SK-N-SH treated with all-trans-retinoic acid at 6 μM for 48 hours (cell line): ENCODE data around the gene AKNA.

ENCODE experiments used
- ATAC-seq: fragments of 200-7000 bp; cut with Tn5 transposase; 3 replicates; pipeline ENCODE4 v1.9.1; 2020; ENCODE audit warnings: mild to moderate bottlenecking, moderate library complexity
- ARNTL ChIP-seq: fragments of 450-650 bp; formaldehyde crosslinking; IDR thresholded peaks from 2 replicates; pipeline ENCODE4 v1.5.0; 2020; ENCODE audit warnings: low read depth, mild to moderate bottlenecking, moderate library complexity, borderline replicate concordance
- BACH2 ChIP-seq: fragments of 250-450 bp; sonication (Bioruptor Pico); IDR thresholded peaks from 2 replicates; pipeline ENCODE4 v1.9.0; 2021; ENCODE audit warnings: mild to moderate bottlenecking, borderline replicate concordance
- CSDC2 ChIP-seq: fragments of 250-450 bp; sonication (Bioruptor Pico); IDR thresholded peaks from 2 replicates; pipeline ENCODE4 v1.5.0; 2020; ENCODE audit warnings: mild to moderate bottlenecking, moderate library complexity
- ESRRG ChIP-seq: fragments of 250-450 bp; sonication (Bioruptor Pico); IDR thresholded peaks from 2 replicates; pipeline ENCODE4 v1.6.1; 2021; ENCODE audit warnings: mild to moderate bottlenecking
- GLIS3 ChIP-seq: fragments of 250-450 bp; sonication (Bioruptor Pico); IDR thresholded peaks from 2 replicates; pipeline ENCODE4 v1.5.0; 2020; ENCODE audit warnings: mild to moderate bottlenecking, moderate library complexity
- ISL1 ChIP-seq: fragments of 250-450 bp; sonication (Bioruptor Pico); IDR thresholded peaks from 2 replicates; pipeline ENCODE4 v2.1.2; 2022; ENCODE audit warnings: mild to moderate bottlenecking, moderate library complexity
- PPARA ChIP-seq: fragments of 250-450 bp; sonication (Bioruptor Pico); IDR thresholded peaks from 2 replicates; pipeline ENCODE4 v1.5.0; 2020; ENCODE audit warnings: mild to moderate bottlenecking, borderline replicate concordance
- RARB ChIP-seq: fragments of 250-450 bp; sonication (Bioruptor Pico); IDR thresholded peaks from 2 replicates; pipeline ENCODE4 v1.8.0; 2021; ENCODE audit warnings: mild to moderate bottlenecking, moderate library complexity
- TCF4 ChIP-seq: fragments of 250-450 bp; sonication (Bioruptor Pico); IDR thresholded peaks from 2 replicates; pipeline ENCODE4 v1.8.0; 2021; ENCODE audit warnings: mild to moderate bottlenecking, moderate library complexity, borderline replicate concordance
- TOX ChIP-seq: fragments of 250-450 bp; sonication (Bioruptor Pico); IDR thresholded peaks from 2 replicates; pipeline ENCODE4 v1.8.0; 2021; ENCODE audit warnings: mild to moderate bottlenecking, moderate library complexity, borderline replicate concordance
- ZC3H10 ChIP-seq: fragments of 250-450 bp; sonication (Bioruptor Pico); IDR thresholded peaks from 2 replicates; pipeline ENCODE4 v1.5.1; 2021; ENCODE audit warnings: mild to moderate bottlenecking, moderate library complexity
- ZFP3 ChIP-seq: fragments of 250-450 bp; sonication (Bioruptor Pico); IDR thresholded peaks from 2 replicates; pipeline ENCODE4 v1.5.0; 2020; ENCODE audit warnings: mild to moderate bottlenecking, moderate library complexity
- ZFP30 ChIP-seq: fragments of 450-650 bp; formaldehyde crosslinking; IDR thresholded peaks from 2 replicates; pipeline ENCODE4 v1.5.0; 2022; ENCODE audit warnings: mild to moderate bottlenecking, moderate library complexity
- ZNF565 ChIP-seq: fragments of 450-650 bp; formaldehyde crosslinking; conservative IDR thresholded peaks from 2 replicates; pipeline ENCODE4 v1.5.0; 2020; ENCODE audit warnings: low read depth, mild to moderate bottlenecking, moderate library complexity
- ZNF70 ChIP-seq: fragments of 450-650 bp; formaldehyde crosslinking; IDR thresholded peaks from 2 replicates; pipeline ENCODE4 v1.5.0; 2020; ENCODE audit warnings: mild to moderate bottlenecking, moderate library complexity
- ZNF8 ChIP-seq: fragments of 450-650 bp; formaldehyde crosslinking; IDR thresholded peaks from 2 replicates; pipeline ENCODE4 v1.5.0; 2020; ENCODE audit warnings: mild to moderate bottlenecking, moderate library complexity
- TF ChIP-seq, protein P1 (sequence below): fragments of 250-450 bp; sonication (Bioruptor Pico); IDR thresholded peaks from 2 replicates; pipeline ENCODE4 v1.8.0; 2021; ENCODE audit warnings: low read depth, mild to moderate bottlenecking, moderate library complexity, borderline replicate concordance
- TF ChIP-seq, protein P2 (sequence below): fragments of 250-450 bp; sonication (Bioruptor Pico); IDR thresholded peaks from 2 replicates; pipeline ENCODE4 v1.5.1; 2020; ENCODE audit warnings: low read depth, mild to moderate bottlenecking, moderate library complexity
- TF ChIP-seq, protein P3 (sequence below): fragments of 250-450 bp; sonication (Bioruptor Pico); IDR thresholded peaks from 2 replicates; pipeline ENCODE4 v1.5.0; 2020; ENCODE audit warnings: mild to moderate bottlenecking, moderate library complexity
- TF ChIP-seq, protein P4 (sequence below): fragments of 250-450 bp; sonication (Bioruptor Pico); IDR thresholded peaks from 2 replicates; pipeline ENCODE4 v1.5.1; 2021; ENCODE audit warnings: mild to moderate bottlenecking, moderate library complexity
- TF ChIP-seq, protein P5 (sequence below): fragments of 250-450 bp; sonication (Bioruptor Pico); IDR thresholded peaks from 2 replicates; pipeline ENCODE4 v1.8.0; 2020; ENCODE audit warnings: mild to moderate bottlenecking, moderate library complexity, borderline replicate concordance

The AKNA gene

DNA sequence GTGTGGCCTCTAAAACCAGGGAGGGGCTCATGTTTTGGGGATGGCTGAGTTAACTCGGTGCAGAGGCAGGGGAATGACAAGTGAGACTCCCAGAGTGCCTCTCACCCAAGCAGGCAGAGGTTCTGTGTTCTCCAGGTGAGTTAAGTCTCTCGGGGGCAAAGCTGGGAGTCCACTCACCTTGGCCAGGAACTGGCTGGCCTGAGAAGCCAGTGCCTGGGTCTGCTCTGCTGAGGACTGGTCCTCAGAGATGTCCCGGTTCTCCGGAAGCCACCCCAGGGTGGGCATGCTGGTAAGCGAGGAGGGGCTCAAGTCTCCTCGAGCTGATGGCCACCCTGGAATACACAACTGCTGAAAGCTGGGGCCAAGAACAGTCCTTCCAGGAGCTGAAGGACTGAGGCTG is 20.4 kb downstream of the AKNA start (continued):
- TF ChIP-seq, protein P1, sequence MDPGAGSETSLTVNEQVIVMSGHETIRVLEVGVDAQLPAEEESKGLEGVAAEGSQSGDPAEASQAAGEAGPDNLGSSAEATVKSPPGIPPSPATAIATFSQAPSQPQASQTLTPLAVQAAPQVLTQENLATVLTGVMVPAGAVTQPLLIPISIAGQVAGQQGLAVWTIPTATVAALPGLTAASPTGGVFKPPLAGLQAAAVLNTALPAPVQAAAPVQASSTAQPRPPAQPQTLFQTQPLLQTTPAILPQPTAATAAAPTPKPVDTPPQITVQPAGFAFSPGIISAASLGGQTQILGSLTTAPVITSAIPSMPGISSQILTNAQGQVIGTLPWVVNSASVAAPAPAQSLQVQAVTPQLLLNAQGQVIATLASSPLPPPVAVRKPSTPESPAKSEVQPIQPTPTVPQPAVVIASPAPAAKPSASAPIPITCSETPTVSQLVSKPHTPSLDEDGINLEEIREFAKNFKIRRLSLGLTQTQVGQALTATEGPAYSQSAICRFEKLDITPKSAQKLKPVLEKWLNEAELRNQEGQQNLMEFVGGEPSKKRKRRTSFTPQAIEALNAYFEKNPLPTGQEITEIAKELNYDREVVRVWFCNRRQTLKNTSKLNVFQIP (CRISPR knock-in tag), result no peak

DNA sequence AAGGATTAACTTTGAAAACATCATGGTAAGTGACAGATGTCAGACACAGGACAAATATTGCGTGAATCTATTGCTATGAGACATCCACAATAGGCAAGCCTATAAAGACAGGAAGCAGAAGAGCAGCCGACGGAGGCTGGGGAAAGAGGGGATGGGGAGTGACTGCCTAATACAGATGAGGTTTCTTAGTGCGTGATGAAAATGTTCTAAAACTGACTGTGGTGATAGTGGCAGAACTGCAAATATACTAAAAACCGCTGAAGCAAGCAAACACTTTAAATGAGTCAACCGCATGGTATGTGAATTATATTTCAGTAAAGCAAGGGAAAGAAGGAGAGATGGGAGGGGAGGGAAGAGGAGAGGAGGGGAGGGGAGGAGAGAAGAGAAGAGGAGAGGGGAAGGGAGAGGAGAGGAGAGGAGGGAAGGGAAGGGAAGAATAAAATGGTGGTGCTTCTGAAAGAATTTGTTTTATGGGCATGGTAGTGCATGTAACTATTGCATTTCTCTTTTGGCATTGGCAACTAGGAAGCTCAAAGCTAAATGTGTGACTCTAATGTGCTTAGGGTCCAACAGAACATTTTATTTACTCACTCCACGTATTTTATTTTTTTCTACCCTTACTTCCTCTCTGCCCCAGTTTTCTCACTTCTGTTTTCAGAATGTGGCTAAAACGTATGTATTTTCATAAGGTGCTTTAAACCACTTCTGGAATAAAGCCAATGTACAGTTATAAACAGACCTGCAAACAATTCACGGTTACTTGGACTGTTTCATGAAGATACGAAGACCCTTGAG is 21.3 kb downstream of the AKNA start:
- peak; percentile 77 for ATAC-seq
- TF ChIP-seq CSDC2 (CRISPR knock-in tag), result no peak
- TF ChIP-seq, protein P2, sequence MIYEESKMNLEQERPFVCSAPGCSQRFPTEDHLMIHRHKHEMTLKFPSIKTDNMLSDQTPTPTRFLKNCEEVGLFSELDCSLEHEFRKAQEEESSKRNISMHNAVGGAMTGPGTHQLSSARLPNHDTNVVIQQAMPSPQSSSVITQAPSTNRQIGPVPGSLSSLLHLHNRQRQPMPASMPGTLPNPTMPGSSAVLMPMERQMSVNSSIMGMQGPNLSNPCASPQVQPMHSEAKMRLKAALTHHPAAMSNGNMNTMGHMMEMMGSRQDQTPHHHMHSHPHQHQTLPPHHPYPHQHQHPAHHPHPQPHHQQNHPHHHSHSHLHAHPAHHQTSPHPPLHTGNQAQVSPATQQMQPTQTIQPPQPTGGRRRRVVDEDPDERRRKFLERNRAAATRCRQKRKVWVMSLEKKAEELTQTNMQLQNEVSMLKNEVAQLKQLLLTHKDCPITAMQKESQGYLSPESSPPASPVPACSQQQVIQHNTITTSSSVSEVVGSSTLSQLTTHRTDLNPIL (CRISPR knock-in tag), result no peak
- TF ChIP-seq RARB (CRISPR knock-in tag), result no peak
- TF ChIP-seq, protein P3, sequence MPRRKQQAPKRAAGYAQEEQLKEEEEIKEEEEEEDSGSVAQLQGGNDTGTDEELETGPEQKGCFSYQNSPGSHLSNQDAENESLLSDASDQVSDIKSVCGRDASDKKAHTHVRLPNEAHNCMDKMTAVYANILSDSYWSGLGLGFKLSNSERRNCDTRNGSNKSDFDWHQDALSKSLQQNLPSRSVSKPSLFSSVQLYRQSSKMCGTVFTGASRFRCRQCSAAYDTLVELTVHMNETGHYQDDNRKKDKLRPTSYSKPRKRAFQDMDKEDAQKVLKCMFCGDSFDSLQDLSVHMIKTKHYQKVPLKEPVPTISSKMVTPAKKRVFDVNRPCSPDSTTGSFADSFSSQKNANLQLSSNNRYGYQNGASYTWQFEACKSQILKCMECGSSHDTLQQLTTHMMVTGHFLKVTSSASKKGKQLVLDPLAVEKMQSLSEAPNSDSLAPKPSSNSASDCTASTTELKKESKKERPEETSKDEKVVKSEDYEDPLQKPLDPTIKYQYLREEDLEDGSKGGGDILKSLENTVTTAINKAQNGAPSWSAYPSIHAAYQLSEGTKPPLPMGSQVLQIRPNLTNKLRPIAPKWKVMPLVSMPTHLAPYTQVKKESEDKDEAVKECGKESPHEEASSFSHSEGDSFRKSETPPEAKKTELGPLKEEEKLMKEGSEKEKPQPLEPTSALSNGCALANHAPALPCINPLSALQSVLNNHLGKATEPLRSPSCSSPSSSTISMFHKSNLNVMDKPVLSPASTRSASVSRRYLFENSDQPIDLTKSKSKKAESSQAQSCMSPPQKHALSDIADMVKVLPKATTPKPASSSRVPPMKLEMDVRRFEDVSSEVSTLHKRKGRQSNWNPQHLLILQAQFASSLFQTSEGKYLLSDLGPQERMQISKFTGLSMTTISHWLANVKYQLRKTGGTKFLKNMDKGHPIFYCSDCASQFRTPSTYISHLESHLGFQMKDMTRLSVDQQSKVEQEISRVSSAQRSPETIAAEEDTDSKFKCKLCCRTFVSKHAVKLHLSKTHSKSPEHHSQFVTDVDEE (CRISPR knock-in tag), result no peak
- TF ChIP-seq, protein P4, sequence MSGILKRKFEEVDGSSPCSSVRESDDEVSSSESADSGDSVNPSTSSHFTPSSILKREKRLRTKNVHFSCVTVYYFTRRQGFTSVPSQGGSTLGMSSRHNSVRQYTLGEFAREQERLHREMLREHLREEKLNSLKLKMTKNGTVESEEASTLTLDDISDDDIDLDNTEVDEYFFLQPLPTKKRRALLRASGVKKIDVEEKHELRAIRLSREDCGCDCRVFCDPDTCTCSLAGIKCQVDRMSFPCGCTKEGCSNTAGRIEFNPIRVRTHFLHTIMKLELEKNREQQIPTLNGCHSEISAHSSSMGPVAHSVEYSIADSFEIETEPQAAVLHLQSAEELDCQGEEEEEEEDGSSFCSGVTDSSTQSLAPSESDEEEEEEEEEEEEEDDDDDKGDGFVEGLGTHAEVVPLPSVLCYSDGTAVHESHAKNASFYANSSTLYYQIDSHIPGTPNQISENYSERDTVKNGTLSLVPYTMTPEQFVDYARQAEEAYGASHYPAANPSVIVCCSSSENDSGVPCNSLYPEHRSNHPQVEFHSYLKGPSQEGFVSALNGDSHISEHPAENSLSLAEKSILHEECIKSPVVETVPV (CRISPR knock-in tag), result no peak
- no peak for TF ChIP-seq TOX (CRISPR knock-in tag)
- no peak for TF ChIP-seq ZNF565 (CRISPR knock-in tag)
- TF ChIP-seq TCF4, result no peak
- TF ChIP-seq ZC3H10, result no peak
- TF ChIP-seq ESRRG, result no peak
- TF ChIP-seq, protein P5, sequence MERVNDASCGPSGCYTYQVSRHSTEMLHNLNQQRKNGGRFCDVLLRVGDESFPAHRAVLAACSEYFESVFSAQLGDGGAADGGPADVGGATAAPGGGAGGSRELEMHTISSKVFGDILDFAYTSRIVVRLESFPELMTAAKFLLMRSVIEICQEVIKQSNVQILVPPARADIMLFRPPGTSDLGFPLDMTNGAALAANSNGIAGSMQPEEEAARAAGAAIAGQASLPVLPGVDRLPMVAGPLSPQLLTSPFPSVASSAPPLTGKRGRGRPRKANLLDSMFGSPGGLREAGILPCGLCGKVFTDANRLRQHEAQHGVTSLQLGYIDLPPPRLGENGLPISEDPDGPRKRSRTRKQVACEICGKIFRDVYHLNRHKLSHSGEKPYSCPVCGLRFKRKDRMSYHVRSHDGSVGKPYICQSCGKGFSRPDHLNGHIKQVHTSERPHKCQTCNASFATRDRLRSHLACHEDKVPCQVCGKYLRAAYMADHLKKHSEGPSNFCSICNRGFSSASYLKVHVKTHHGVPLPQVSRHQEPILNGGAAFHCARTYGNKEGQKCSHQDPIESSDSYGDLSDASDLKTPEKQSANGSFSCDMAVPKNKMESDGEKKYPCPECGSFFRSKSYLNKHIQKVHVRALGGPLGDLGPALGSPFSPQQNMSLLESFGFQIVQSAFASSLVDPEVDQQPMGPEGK (CRISPR knock-in tag), result no peak
- TF ChIP-seq ZFP30 (CRISPR knock-in tag), result no peak
- TF ChIP-seq ZNF70 (CRISPR knock-in tag), result no peak

DNA sequence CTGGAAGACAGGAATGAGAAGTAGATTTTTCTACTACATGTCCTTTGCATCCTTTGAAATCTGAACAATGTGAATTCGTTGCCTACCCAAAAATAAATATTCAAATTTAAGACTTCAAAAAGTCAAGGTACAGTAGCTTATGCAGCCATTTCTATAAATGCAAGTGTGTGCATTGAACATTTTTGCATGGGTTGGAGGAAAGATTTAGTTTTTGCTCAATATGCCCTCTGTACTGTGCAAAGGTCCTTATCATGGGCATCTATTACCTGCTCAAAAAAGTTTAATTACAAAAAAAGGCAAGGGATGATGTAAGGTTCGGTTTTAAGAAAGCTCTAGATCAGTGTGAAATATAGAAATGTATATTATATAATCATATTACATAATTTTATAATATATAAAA is 22.6 kb downstream of the AKNA start:
- ATAC-seq, result no peak

More for the DNA sequence above, 22.6 kb downstream of the AKNA start:
- TF ChIP-seq ESRRG (no peak), ZFP30 (CRISPR knock-in tag) (no peak), ZNF565 (CRISPR knock-in tag) (no peak), ZNF70 (CRISPR knock-in tag) (no peak), ISL1 (CRISPR knock-in tag) (no peak), ARNTL (no peak), BACH2 (CRISPR knock-in tag) (no peak), GLIS3 (no peak), ZFP3 (CRISPR knock-in tag) (no peak), PPARA (CRISPR knock-in tag) (no peak), ZNF8 (CRISPR knock-in tag) (no peak)
- TF ChIP-seq, protein P3 (CRISPR knock-in tag), result no peak
- TF ChIP-seq, protein P5 (CRISPR knock-in tag), result no peak
- TF ChIP-seq, protein P1 (CRISPR knock-in tag), result no peak
